Progenitor cell of endocrine pancreas (in vitro differentiated cells): ENCODE data around the gene TMEM120B. TPM values are rescaled to one million over a fixed set of nuclear protein-coding genes. Genes with fewer than 3 reads are reported as not detected.

Experiments
- DNase-seq: peaks from one replicate; pipeline ENCODE4 v3.0.0; 2021; ENCODE audit warnings: low spot score; ENCODE audit not compliant: unreplicated experiment
- H3K27ac Mint-ChIP-seq: 2 replicates; pipeline ENCODE4 v1.8.0; 2021; ENCODE audit warnings: mild to moderate bottlenecking, moderate library complexity, mixed read lengths
- H3K27me3 Mint-ChIP-seq: 2 replicates; pipeline ENCODE4 v1.8.0; 2021; ENCODE audit warnings: mixed read lengths
- H3K36me3 Mint-ChIP-seq: 2 replicates; pipeline ENCODE4 v1.8.0; 2022; ENCODE audit warnings: mixed read lengths; ENCODE audit not compliant: insufficient read depth
- H3K4me1 Mint-ChIP-seq: 2 replicates; pipeline ENCODE4 v1.8.0; 2021; ENCODE audit warnings: low read depth, mixed read lengths
- H3K4me3 Mint-ChIP-seq: 2 replicates; pipeline ENCODE4 v1.8.0; 2021; ENCODE audit warnings: low read depth, mild to moderate bottlenecking, moderate library complexity, mixed read lengths
- H3K9me3 Mint-ChIP-seq: 2 replicates; pipeline ENCODE4 v1.8.0; 2021; ENCODE audit warnings: low read depth, mixed read lengths
- total RNA-seq: library from RNA; stranded (reverse); gene quantifications from 2 replicates; pipeline ENCODE4 v1.2.1, GENCODE V29; 2021
- TF ChIP-seq, protein P1 (sequence below): fragments of 200-600 bp; sonication (generic); IDR thresholded peaks from one replicate; pipeline ENCODE4 v1.5.0; 2021; ENCODE audit warnings: antibody characterized with exemption, mild to moderate bottlenecking; ENCODE audit not compliant: unreplicated experiment

Gene TMEM120B
- total RNA-seq, 1 donor from 2014 or later = 16.1 TPM

DNA sequence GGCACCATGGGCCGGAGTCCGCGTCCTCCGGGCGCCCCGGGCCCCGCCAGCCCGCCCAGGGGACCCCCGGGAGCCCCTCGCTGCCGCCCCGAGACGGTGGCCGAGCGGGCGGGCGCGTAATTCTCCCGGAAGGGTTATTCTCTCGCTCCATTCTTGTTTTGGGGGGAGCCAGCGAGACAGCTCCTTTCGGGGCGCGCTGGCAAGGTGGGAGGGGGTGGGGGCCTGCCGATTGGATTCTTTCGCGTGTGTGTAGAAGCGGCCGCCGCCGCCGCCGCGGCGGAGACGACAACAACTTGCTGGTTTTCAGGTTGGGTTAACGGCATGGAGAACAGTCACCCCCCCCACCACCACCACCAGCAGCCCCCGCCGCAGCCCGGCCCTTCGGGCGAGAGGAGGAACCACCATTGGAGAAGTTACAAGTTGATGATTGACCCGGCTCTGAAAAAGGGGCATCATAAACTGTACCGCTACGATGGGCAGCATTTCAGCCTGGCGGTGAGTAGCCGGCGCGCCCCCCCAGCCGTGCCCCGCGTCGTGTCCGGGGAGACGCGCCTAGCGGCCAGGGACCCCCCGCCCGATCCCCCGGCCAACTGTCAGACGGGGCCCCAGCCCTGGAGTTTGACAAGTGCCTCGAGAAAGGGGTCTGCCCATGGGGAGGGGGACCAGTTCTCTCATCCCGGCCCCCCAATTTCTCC is 92.0 kb downstream of the TMEM120B start:
- Mint-ChIP-seq H3K4me3 (peak overlapping the region; percentile 90), H3K9me3 (no peaks in the 10 kb centered on the region), H3K36me3 (peaks cover 11% of the 10 kb centered on the region), H3K4me1 (peaks cover 16% of the 10 kb centered on the region), H3K27ac (peak overlapping the region; percentile 98), H3K27me3 (no peaks in the 10 kb centered on the region)
- no peak for DNase-seq
- TF ChIP-seq, protein P1, sequence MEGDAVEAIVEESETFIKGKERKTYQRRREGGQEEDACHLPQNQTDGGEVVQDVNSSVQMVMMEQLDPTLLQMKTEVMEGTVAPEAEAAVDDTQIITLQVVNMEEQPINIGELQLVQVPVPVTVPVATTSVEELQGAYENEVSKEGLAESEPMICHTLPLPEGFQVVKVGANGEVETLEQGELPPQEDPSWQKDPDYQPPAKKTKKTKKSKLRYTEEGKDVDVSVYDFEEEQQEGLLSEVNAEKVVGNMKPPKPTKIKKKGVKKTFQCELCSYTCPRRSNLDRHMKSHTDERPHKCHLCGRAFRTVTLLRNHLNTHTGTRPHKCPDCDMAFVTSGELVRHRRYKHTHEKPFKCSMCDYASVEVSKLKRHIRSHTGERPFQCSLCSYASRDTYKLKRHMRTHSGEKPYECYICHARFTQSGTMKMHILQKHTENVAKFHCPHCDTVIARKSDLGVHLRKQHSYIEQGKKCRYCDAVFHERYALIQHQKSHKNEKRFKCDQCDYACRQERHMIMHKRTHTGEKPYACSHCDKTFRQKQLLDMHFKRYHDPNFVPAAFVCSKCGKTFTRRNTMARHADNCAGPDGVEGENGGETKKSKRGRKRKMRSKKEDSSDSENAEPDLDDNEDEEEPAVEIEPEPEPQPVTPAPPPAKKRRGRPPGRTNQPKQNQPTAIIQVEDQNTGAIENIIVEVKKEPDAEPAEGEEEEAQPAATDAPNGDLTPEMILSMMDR = no peak

GRCh38 chr12:121805171-121806008 is 92.8 kb downstream of the TMEM120B start:
- H3K27me3 Mint-ChIP-seq = no peaks in the 10 kb centered on the region
- no peaks in the 10 kb centered on the region for H3K9me3 Mint-ChIP-seq
- H3K4me3 Mint-ChIP-seq = peak overlapping the region; percentile 90
- H3K4me1 Mint-ChIP-seq = peaks cover 16% of the 10 kb centered on the region
- peak overlapping the region; percentile 74 for H3K27ac Mint-ChIP-seq
- TF ChIP-seq, protein P1 = no peak
- DNase-seq = no peak
- H3K36me3 Mint-ChIP-seq = peaks cover 13% of the 10 kb centered on the region

GRCh38 chr12:121806009-121806545 is 93.5 kb downstream of the TMEM120B start:
- Mint-ChIP-seq H3K36me3 (peaks cover 17% of the 10 kb centered on the region), H3K4me3 (peak overlapping the region; percentile 78), H3K27ac (peak overlapping the region; percentile 74), H3K9me3 (no peaks in the 10 kb centered on the region), H3K27me3 (no peaks in the 10 kb centered on the region), H3K4me1 (peaks cover 19% of the 10 kb centered on the region)
- no peak for DNase-seq
- TF ChIP-seq, protein P1 = no peak

DNA sequence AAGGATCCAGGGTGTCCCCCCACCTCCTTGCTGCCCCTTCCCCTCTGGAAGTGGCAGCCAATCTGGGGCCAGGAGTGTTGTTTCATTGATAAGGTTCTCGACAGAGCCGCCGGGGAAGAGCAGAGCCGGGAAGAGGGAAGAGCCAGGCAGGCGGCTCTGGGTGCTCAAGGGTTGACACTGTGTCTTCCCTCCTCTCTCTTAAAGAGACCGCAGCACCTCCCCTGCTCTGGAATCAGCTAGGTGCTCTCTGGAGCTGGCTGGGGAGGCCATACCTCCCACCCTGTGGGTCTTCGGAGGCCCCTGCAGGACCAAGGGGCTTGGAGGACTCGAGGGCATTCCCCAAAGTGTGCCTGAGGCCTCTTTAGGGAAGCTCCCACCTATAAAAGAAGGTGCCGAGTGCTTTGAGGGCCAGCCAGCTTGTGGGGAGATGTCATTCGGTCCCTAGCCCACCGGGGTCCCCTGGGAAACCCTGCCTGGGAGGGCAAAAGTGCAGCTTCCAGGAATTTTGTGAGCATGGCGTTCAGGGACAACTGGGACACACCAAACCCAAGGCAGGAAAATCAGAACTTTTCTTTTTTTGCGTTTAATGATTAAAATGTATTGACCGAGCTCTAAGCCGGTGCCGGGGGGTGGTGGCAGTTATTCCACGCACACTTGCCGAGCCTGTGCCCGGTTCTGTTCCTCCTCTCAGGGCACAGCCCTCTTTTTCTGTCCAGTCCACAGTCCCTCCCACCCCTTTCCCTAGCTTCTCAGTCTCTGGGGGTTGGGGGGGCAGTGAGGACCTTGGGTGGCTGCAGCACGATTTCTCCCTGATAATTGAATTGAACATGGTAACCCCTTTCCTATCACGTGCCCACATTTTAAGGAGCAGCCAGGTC is 94.2 kb downstream of the TMEM120B start:
- H3K9me3 Mint-ChIP-seq = no peaks in the 10 kb centered on the region
- DNase-seq = no peak
- TF ChIP-seq, protein P1 = no peak

More for the DNA sequence above, 94.2 kb downstream of the TMEM120B start:
- Mint-ChIP-seq H3K4me3 (peak overlapping the region; percentile 78), H3K4me1 (peaks cover 24% of the 10 kb centered on the region), H3K27ac (no peak overlapping the region), H3K27me3 (no peaks in the 10 kb centered on the region), H3K36me3 (peaks cover 13% of the 10 kb centered on the region)
